Neural cell (in vitro differentiated cells): ENCODE data around the gene DSTN. TPM values are rescaled to one million over a fixed set of nuclear protein-coding genes. Genes with fewer than 3 reads are reported as not detected.

Experiments used
- H2AFZ ChIP-seq: fragments of 200-600, 300-800 bp; sonication (generic), shearing (Covaris generic); 2 replicates; pipeline ENCODE4 v1.6.0; 2014; ENCODE audit warnings: low read depth, mild to moderate bottlenecking, antibody characterized with exemption, low read length, moderate library complexity
- H3F3A ChIP-seq: fragments of 200-600 bp; shearing (Covaris generic); 2 replicates; pipeline ENCODE4 v1.6.1; 2016; ENCODE audit warnings: mild to moderate bottlenecking, moderate library complexity, mixed read lengths, antibody characterized with exemption, low read length; ENCODE audit not compliant: insufficient read depth, poor library complexity, severe bottlenecking
- H3K27ac ChIP-seq: fragments of 200-600, 300-800 bp; sonication (generic), shearing (Covaris generic); 2 replicates; pipeline ENCODE4 v1.5.1; 2014; ENCODE audit warnings: mild to moderate bottlenecking, low read length, moderate library complexity
- H3K27me3 ChIP-seq: fragments of 300-800, 200-600 bp; sonication (generic), shearing (Covaris generic); 2 replicates; pipeline ENCODE4 v1.6.0; 2014; ENCODE audit warnings: mild to moderate bottlenecking, low read depth, low read length, moderate library complexity; ENCODE audit not compliant: insufficient read depth
- H3K36me3 ChIP-seq: fragments of 300-800, 200-600 bp; sonication (generic), shearing (Covaris generic); 2 replicates; pipeline ENCODE4 v1.5.1; 2014; ENCODE audit warnings: mild to moderate bottlenecking, antibody characterized with exemption, low read length, moderate library complexity; ENCODE audit not compliant: insufficient read depth
- H3K4me2 ChIP-seq: fragments of 300-800, 200-600 bp; sonication (generic), shearing (Covaris generic); 2 replicates; pipeline ENCODE4 v1.6.0; 2014; ENCODE audit warnings: mild to moderate bottlenecking, low read length
- H3K4me3 ChIP-seq: fragments of 300-800, 200-600 bp; sonication (generic), shearing (Covaris generic); 2 replicates; pipeline ENCODE4 v1.5.1; 2014; ENCODE audit warnings: mild to moderate bottlenecking, low read length, moderate library complexity
- H3K79me2 ChIP-seq: fragments of 200-600 bp; shearing (Covaris generic); replicated peaks from 2 replicates; pipeline ENCODE4 v1.6.0; 2014; ENCODE audit warnings: mild to moderate bottlenecking, low read length, moderate library complexity; ENCODE audit not compliant: insufficient read depth
- H3K9ac ChIP-seq: fragments of 300-800, 200-600 bp; sonication (generic), shearing (Covaris generic); 2 replicates; pipeline ENCODE4 v1.6.1; 2016; ENCODE audit warnings: mild to moderate bottlenecking, low read length, mixed read lengths
- H3K9me2 ChIP-seq: fragments of 200-600 bp; shearing (Covaris generic); 2 replicates; pipeline ENCODE4 v1.6.1; 2016; ENCODE audit warnings: mild to moderate bottlenecking, low read length, mixed read lengths; ENCODE audit not compliant: insufficient read depth
- H3K9me3 ChIP-seq: fragments of 200-600, 300-800 bp; sonication (generic), shearing (Covaris generic); 2 replicates; pipeline ENCODE4 v1.6.1; 2016; ENCODE audit warnings: mild to moderate bottlenecking, mixed run types, low read length, moderate library complexity, mixed read lengths
- H4K20me1 ChIP-seq: fragments of 200-600 bp; shearing (Covaris generic); 2 replicates; pipeline ENCODE4 v1.6.1; 2016; ENCODE audit warnings: mild to moderate bottlenecking, mixed run types; ENCODE audit not compliant: insufficient read depth
- EP300 ChIP-seq: fragments of 450-650 bp; conservative IDR thresholded peaks from 2 replicates; pipeline ENCODE4 v1.6.1; 2014; ENCODE audit warnings: antibody characterized with exemption, mild to moderate bottlenecking, moderate library complexity; ENCODE audit not compliant: poor library complexity, severe bottlenecking
- EZH2 ChIP-seq: fragments of 200-600, 300-800 bp; shearing (Covaris generic), sonication (generic); IDR thresholded peaks from 2 replicates; pipeline ENCODE4 v1.6.1; 2014; ENCODE audit warnings: antibody characterized with exemption, low read length, borderline replicate concordance, mild to moderate bottlenecking; ENCODE audit not compliant: insufficient read depth, poor library complexity, severe bottlenecking
- MXI1 ChIP-seq: fragments of 450-650 bp; conservative IDR thresholded peaks from 2 replicates; pipeline ENCODE4 v1.6.1; 2014; ENCODE audit warnings: antibody characterized with exemption, mild to moderate bottlenecking; ENCODE audit not compliant: poor library complexity, severe bottlenecking
- POLR2AphosphoS5 ChIP-seq: IDR thresholded peaks from 2 replicates; pipeline ENCODE4 v1.6.1; 2012
- RAD21 ChIP-seq: fragments of 450-650 bp; conservative IDR thresholded peaks from 2 replicates; pipeline ENCODE4 v1.6.1; 2014; ENCODE audit warnings: antibody characterized with exemption, mild to moderate bottlenecking, moderate library complexity
- SMC3 ChIP-seq: fragments of 450-650 bp; conservative IDR thresholded peaks from 2 replicates; pipeline ENCODE4 v1.6.1; 2014; ENCODE audit warnings: antibody characterized with exemption, mild to moderate bottlenecking, moderate library complexity; ENCODE audit not compliant: poor library complexity
- TAF1 ChIP-seq: IDR thresholded peaks from 2 replicates; pipeline ENCODE4 v1.6.1; 2012; ENCODE audit warnings: low read depth
- polyA plus RNA-seq: library from polyadenylated mRNA; depleted of rRNA; stranded (reverse); fragments of >200 nt; gene quantifications from 2 replicates; pipeline ENCODE4 v1.2.3, GENCODE V29; 2014
- TF ChIP-seq, protein P1 (sequence below): fragments of 450-650 bp; IDR thresholded peaks from 2 replicates; pipeline ENCODE4 v1.5.1; 2014; ENCODE audit warnings: antibody characterized with exemption, mild to moderate bottlenecking, moderate library complexity; ENCODE audit not compliant: poor library complexity, severe bottlenecking
- TF ChIP-seq, protein P2 (sequence below): IDR thresholded peaks from 2 replicates; pipeline ENCODE4 v1.6.1; 2012; ENCODE audit warnings: borderline replicate concordance

The DSTN gene
- polyA plus RNA-seq, 1 donor from 2014 or later = 276 TPM

DNA sequence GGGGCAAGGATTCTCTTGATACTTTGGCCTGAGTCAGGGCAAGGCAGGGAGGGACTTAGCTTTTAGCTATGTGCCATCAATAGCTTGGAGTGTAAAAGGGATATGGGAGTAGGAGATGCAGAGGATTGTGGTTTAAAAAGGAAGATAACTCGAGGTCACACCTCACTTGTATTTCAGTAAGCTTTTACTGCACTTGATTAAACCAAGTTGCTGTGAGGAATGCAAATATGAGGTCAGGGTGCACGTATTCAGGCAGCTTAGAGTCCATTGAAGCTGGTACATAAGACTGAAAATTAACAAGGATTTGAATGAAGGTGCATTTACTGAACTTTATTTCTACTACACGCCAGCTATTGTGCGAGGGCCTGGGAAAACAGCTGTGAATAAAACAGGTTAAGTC is 32.1 kb downstream of the DSTN start:
- no peaks in the 10 kb centered on the region for H4K20me1 ChIP-seq
- H3K27me3 ChIP-seq = no peaks in the 10 kb centered on the region
- no peak overlapping the region for H2AFZ ChIP-seq
- peaks cover 9% of the 10 kb centered on the region for H3K36me3 ChIP-seq
- no peak overlapping the region for H3K27ac ChIP-seq
- no peak overlapping the region for H3K9ac ChIP-seq
- no peak overlapping the region for H3K4me2 ChIP-seq
- no peak for TF ChIP-seq SMC3
- TF ChIP-seq TAF1 = no peak
- no peak for TF ChIP-seq RAD21
- no peak for TF ChIP-seq EP300
- TF ChIP-seq, protein P1, sequence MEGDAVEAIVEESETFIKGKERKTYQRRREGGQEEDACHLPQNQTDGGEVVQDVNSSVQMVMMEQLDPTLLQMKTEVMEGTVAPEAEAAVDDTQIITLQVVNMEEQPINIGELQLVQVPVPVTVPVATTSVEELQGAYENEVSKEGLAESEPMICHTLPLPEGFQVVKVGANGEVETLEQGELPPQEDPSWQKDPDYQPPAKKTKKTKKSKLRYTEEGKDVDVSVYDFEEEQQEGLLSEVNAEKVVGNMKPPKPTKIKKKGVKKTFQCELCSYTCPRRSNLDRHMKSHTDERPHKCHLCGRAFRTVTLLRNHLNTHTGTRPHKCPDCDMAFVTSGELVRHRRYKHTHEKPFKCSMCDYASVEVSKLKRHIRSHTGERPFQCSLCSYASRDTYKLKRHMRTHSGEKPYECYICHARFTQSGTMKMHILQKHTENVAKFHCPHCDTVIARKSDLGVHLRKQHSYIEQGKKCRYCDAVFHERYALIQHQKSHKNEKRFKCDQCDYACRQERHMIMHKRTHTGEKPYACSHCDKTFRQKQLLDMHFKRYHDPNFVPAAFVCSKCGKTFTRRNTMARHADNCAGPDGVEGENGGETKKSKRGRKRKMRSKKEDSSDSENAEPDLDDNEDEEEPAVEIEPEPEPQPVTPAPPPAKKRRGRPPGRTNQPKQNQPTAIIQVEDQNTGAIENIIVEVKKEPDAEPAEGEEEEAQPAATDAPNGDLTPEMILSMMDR = no peak
- TF ChIP-seq MXI1 = no peak
- TF ChIP-seq EZH2 = no peak
- TF ChIP-seq, protein P2, sequence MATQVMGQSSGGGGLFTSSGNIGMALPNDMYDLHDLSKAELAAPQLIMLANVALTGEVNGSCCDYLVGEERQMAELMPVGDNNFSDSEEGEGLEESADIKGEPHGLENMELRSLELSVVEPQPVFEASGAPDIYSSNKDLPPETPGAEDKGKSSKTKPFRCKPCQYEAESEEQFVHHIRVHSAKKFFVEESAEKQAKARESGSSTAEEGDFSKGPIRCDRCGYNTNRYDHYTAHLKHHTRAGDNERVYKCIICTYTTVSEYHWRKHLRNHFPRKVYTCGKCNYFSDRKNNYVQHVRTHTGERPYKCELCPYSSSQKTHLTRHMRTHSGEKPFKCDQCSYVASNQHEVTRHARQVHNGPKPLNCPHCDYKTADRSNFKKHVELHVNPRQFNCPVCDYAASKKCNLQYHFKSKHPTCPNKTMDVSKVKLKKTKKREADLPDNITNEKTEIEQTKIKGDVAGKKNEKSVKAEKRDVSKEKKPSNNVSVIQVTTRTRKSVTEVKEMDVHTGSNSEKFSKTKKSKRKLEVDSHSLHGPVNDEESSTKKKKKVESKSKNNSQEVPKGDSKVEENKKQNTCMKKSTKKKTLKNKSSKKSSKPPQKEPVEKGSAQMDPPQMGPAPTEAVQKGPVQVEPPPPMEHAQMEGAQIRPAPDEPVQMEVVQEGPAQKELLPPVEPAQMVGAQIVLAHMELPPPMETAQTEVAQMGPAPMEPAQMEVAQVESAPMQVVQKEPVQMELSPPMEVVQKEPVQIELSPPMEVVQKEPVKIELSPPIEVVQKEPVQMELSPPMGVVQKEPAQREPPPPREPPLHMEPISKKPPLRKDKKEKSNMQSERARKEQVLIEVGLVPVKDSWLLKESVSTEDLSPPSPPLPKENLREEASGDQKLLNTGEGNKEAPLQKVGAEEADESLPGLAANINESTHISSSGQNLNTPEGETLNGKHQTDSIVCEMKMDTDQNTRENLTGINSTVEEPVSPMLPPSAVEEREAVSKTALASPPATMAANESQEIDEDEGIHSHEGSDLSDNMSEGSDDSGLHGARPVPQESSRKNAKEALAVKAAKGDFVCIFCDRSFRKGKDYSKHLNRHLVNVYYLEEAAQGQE = no peak
- no peak for TF ChIP-seq POLR2AphosphoS5
- H3F3A ChIP-seq = no peaks in the 10 kb centered on the region
- H3K9me3 ChIP-seq = no peaks in the 10 kb centered on the region
- peaks cover 34% of the 10 kb centered on the region for H3K79me2 ChIP-seq
- H3K9me2 ChIP-seq = no peaks in the 10 kb centered on the region
- no peak overlapping the region for H3K4me3 ChIP-seq

DNA sequence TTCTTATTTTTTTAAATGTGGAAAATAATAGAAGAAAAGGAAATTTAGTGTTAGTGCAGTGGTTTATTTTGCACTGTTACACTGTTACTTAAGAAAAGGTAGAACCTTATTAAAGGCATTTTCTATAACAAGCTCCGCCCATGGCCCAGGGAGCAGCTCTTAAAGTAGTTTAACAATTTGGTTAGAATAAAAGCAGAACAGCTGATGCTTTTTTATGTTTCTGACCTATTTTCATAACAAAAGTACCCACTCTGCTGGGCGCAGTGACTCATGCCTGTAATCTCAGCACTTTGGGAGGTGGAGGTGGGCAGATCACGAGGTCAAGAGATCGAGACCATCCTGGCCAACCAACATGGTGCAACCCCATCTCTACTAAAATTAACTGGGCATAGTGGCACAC is 32.6 kb downstream of the DSTN start:
- peaks cover 34% of the 10 kb centered on the region for H3K79me2 ChIP-seq
- no peaks in the 10 kb centered on the region for H3K9me3 ChIP-seq
- H3K27me3 ChIP-seq = no peaks in the 10 kb centered on the region
- no peaks in the 10 kb centered on the region for H3F3A ChIP-seq
- H3K4me2 ChIP-seq = no peak overlapping the region
- TF ChIP-seq SMC3 = no peak
- no peak for TF ChIP-seq POLR2AphosphoS5
- TF ChIP-seq, protein P1 = no peak
- TF ChIP-seq, protein P2 = no peak
- TF ChIP-seq EZH2 = no peak
- no peak for TF ChIP-seq RAD21
- TF ChIP-seq EP300 = no peak
- TF ChIP-seq MXI1 = no peak
- TF ChIP-seq TAF1 = no peak
- no peaks in the 10 kb centered on the region for H3K9me2 ChIP-seq
- H2AFZ ChIP-seq = no peak overlapping the region
- no peak overlapping the region for H3K27ac ChIP-seq
- H3K9ac ChIP-seq = no peak overlapping the region
- H4K20me1 ChIP-seq = no peaks in the 10 kb centered on the region
- H3K36me3 ChIP-seq = peaks cover 9% of the 10 kb centered on the region
- H3K4me3 ChIP-seq = no peak overlapping the region
